ENCODE data around the gene MPG. TPM values are rescaled to one million over a fixed set of nuclear protein-coding genes. Genes with fewer than 3 reads are reported as not detected.

The MPG gene
- polyA plus RNA-seq, 1 experiment, result 47.3 TPM

DNA sequence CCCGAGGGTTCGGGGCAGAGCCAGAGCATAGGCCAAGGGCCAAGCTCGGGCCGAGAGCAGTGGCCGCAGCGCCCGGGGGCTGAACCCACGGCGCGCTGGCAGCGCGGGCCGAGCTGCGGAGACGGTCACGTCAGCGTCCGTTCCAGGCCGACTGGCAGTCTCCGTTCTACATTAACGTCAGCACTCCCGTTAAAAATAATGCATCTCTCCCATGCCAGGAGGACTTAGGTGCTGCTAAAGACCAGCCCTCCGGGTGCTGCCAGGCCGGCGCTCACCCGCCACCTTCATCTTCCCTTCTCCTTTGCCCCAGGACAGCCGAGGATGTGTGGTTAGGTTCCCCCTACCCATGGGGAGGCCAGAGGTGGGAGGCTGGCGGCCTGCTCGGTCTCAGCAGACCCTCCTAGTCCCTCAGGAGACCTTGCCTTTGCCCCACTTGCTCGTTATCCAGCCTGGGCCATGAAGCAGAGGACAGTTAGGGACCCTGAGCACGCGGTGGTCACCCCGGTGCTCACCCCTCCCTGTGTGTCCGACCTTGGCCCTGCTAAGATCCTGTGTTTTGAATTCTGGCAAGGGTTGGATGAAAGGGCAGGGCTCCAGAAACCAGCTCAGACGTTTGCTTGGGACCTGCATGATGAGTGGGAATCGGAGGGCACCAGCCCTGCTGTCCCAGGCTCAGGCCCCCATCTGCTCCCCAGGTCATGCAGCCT is 572 bp downstream of the MPG start:
- ChIA-PET POLR2A (interaction anchor here (0.6 kb wide), 1 partner anchor 323 kb away, joined by 3 read pairs; the partner anchor contains the start of gene DECR2), CTCF (interaction anchor here (0.6 to 2.9 kb wide), 4 partner anchors 13 to 274 kb away, joined by 3 to 11 read pairs (median 6); no protein-coding TSS in a partner anchor)
- Histone ChIP-seq H3K27ac (ENCODE audit: low read depth, low read length) (peak overlapping the region; percentile 68), H3K4me3 (ENCODE audit: low read depth, low read length) (peak overlapping the region; percentile 76), H3K27me3 (ENCODE audit: control insufficient read depth, insufficient read depth, low read length) (no peaks in the 10 kb centered on the region), H3K9me3 (ENCODE audit: control insufficient read depth, insufficient read depth, low read length) (no peaks in the 10 kb centered on the region; the same call in 1 of the 2 replicates)
- TF ChIP-seq, protein P1, sequence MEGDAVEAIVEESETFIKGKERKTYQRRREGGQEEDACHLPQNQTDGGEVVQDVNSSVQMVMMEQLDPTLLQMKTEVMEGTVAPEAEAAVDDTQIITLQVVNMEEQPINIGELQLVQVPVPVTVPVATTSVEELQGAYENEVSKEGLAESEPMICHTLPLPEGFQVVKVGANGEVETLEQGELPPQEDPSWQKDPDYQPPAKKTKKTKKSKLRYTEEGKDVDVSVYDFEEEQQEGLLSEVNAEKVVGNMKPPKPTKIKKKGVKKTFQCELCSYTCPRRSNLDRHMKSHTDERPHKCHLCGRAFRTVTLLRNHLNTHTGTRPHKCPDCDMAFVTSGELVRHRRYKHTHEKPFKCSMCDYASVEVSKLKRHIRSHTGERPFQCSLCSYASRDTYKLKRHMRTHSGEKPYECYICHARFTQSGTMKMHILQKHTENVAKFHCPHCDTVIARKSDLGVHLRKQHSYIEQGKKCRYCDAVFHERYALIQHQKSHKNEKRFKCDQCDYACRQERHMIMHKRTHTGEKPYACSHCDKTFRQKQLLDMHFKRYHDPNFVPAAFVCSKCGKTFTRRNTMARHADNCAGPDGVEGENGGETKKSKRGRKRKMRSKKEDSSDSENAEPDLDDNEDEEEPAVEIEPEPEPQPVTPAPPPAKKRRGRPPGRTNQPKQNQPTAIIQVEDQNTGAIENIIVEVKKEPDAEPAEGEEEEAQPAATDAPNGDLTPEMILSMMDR (IDR thresholded peaks at IDR 0.05; ENCODE audit: low read depth, low read length), result no peak
- no peak for DNase-seq (ENCODE audit: low read depth, low spot score)

DNA sequence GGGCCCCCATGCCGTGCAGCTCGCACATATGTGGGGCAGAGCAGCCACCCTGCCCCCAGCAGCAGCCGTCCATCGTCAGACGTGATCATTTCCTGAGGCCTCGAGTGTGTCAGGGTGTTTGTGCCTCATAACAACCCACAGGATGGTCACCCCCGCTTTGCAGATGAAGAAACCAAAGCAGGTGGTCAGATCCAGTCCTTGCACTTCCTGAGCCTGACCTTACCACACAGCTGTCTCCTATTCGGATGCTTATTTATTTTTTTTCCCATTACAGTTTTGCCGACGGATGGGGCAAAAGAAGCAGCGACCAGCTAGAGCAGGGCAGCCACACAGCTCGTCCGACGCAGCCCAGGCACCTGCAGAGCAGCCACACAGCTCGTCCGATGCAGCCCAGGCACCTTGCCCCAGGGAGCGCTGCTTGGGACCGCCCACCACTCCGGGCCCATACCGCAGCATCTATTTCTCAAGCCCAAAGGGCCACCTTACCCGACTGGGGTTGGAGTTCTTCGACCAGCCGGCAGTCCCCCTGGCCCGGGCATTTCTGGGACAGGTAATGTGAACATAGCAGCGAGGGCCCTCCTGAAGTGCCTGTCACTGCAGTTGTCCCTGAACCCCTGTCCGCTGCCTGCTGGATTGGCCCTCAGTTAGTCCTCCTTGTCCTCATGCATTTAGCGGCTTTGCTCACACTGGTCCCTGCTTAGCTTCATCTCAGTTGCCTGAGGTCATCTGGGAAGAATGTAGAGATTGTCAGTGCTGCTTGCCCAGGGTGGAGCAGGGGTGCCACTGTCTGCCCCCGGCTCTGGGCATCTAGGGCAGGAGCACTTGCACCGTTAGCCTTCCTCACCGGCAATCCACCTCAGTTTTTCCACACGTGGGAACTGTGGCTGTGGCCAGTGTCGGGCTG is 1.4 kb downstream of the MPG start:
- ChIA-PET CTCF (interaction anchor here (0.6 to 2.9 kb wide), 4 partner anchors 14 to 274 kb away, joined by 3 to 11 read pairs (median 6); no protein-coding TSS in a partner anchor), POLR2A (no interaction called here)
- TF ChIP-seq, protein P1 (IDR thresholded peaks at IDR 0.05; ENCODE audit: low read depth, low read length), result no peak
- no peaks in the 10 kb centered on the region for H3K27me3 ChIP-seq (ENCODE audit: control insufficient read depth, insufficient read depth, low read length)
- no peaks in the 10 kb centered on the region; the same call in 1 of the 2 replicates for H3K9me3 ChIP-seq (ENCODE audit: control insufficient read depth, insufficient read depth, low read length)
- H3K27ac ChIP-seq (ENCODE audit: low read depth, low read length), result peak overlapping the region; percentile 68
- DNase-seq (ENCODE audit: low read depth, low spot score), result no peak
- peak overlapping the region; percentile 76 for H3K4me3 ChIP-seq (ENCODE audit: low read depth, low read length)

DNA sequence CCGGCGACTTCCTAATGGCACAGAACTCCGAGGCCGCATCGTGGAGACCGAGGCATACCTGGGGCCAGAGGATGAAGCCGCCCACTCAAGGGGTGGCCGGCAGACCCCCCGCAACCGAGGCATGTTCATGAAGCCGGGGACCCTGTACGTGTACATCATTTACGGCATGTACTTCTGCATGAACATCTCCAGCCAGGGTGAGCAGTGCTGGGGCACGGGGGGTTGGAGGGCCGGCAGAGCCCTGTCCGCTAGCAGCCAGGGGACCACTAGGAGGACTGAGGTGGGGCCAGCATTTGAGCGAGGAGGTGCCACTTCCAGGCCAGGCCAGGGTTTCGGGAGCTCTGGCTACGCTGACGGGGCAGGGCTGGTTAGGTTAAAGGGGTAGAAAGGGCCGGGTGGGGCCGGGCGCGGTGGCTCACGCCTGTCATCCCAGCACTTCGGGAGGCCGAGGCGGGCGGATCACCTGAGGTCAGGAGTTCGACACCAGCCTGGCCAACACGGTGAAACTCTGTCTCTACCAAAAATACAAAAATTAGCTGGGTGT is 5.1 kb downstream of the MPG start:
- no peaks in the 10 kb centered on the region for H3K27me3 ChIP-seq (ENCODE audit: control insufficient read depth, insufficient read depth, low read length)
- POLR2A ChIA-PET, result no interaction called here
- TF ChIP-seq, protein P1 (IDR thresholded peaks at IDR 0.05; ENCODE audit: low read depth, low read length), result no peak
- peak overlapping the region; percentile 31 for H3K27ac ChIP-seq (ENCODE audit: low read depth, low read length)
- no peaks in the 10 kb centered on the region; the same call in 1 of the 2 replicates for H3K9me3 ChIP-seq (ENCODE audit: control insufficient read depth, insufficient read depth, low read length)
- no peak overlapping the region for H3K4me3 ChIP-seq (ENCODE audit: low read depth, low read length)
- DNase-seq (ENCODE audit: low read depth, low spot score), result no peak
- CTCF ChIA-PET, result interaction anchor here (1.5 to 3.1 kb wide), 2 partner anchors 13 to 17 kb away, joined by 6 to 25 read pairs; no protein-coding TSS in a partner anchor

- CTCF ChIA-PET, result interaction anchor here (1.5 to 3.1 kb wide), 3 partner anchors 13 to 18 kb away, joined by 3 to 25 read pairs (median 6); no protein-coding TSS in a partner anchor
- no peak for DNase-seq (ENCODE audit: low read depth, low spot score)
- TF ChIP-seq, protein P1 (IDR thresholded peaks at IDR 0.05; ENCODE audit: low read depth, low read length), result no peak
- H3K9me3 ChIP-seq (ENCODE audit: control insufficient read depth, insufficient read depth, low read length), result no peaks in the 10 kb centered on the region; the same call in 1 of the 2 replicates
- H3K27ac ChIP-seq (ENCODE audit: low read depth, low read length), result peak overlapping the region; percentile 91
- POLR2A ChIA-PET, result interaction anchor here (0.7 to 1.9 kb wide), 7 partner anchors 8 to 23 kb away, joined by 3 to 12 read pairs (median 3); partner anchors contain the start of gene RHBDF1
- no peaks in the 10 kb centered on the region for H3K27me3 ChIP-seq (ENCODE audit: control insufficient read depth, insufficient read depth, low read length)
- H3K4me3 ChIP-seq (ENCODE audit: low read depth, low read length), result no peak overlapping the region
Observed at GRCh38 chr16:83781-84615, 6.0 kb downstream of the MPG start.
